Glutamatergic neuron (in vitro differentiated cells): ENCODE measurements around the gene ZPR1. TPM values are rescaled to one million over a fixed set of nuclear protein-coding genes. Genes with fewer than 3 reads are reported as not detected.

Source experiments
- DNase-seq: peaks from one replicate; pipeline ENCODE4 v3.0.0; 2022
- H3K27ac Mint-ChIP-seq: one replicate; pipeline ENCODE4 v1.8.0; 2020; ENCODE audit warnings: mild to moderate bottlenecking, mixed read lengths, inconsistent platforms; ENCODE audit not compliant: unreplicated experiment
- H3K27me3 Mint-ChIP-seq: one replicate; pipeline ENCODE4 v1.8.0; 2020; ENCODE audit warnings: mild to moderate bottlenecking, moderate library complexity, mixed read lengths, inconsistent platforms; ENCODE audit not compliant: unreplicated experiment
- H3K36me3 Mint-ChIP-seq: one replicate; pipeline ENCODE4 v1.8.0; 2020; ENCODE audit warnings: mild to moderate bottlenecking, mixed read lengths, inconsistent platforms; ENCODE audit not compliant: unreplicated experiment
- H3K4me1 Mint-ChIP-seq: one replicate; pipeline ENCODE4 v1.8.0; 2020; ENCODE audit warnings: mild to moderate bottlenecking, low read depth, mixed read lengths, inconsistent platforms; ENCODE audit not compliant: unreplicated experiment
- H3K4me3 Mint-ChIP-seq: one replicate; pipeline ENCODE4 v1.8.0; 2020; ENCODE audit warnings: mild to moderate bottlenecking, mixed read lengths, inconsistent platforms; ENCODE audit not compliant: unreplicated experiment
- H3K9me3 Mint-ChIP-seq: one replicate; pipeline ENCODE4 v1.8.0; 2020; ENCODE audit warnings: mild to moderate bottlenecking, moderate library complexity, mixed read lengths, inconsistent platforms; ENCODE audit not compliant: unreplicated experiment
- total RNA-seq: library from RNA; stranded (reverse); fragmentation: NEBNext Ultra II Directional; extraction: Animal tissue kit (Norgen Biotek cat#: 25700); gene quantifications from one replicate; pipeline ENCODE4 v1.2.1, GENCODE V29; 2021; ENCODE audit not compliant: unreplicated experiment
- TF ChIP-seq, protein P1 (sequence below): fragments of 200-600 bp; sonication (generic); IDR thresholded peaks from one replicate; pipeline ENCODE4 v1.5.0; 2021; ENCODE audit not compliant: partially characterized antibody, unreplicated experiment

ZPR1 gene
- total RNA-seq, 1 donor from 2014 or later = 61.9 TPM

DNA sequence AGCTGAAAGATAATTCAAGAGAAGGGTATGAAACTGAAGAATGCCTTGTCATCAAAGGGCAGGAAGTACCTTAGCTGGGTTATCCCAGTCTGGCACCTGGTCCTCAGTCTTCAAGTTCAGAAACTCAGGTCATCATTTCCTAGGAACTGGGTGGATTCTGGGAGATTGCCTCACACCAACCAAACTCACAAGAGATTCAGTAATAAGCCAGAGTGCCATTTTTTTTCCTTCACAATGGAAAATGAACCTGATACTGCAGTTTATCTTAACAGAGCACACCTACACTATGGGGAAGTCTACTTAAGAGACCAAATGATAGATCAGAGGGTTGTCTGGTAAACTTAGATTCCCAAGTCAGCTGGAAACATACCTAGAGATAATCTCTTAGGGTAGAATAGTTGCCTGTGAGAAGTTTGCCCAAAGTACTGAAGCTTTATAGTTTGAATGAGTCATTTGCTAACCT lies 11.3 kb downstream of the ZPR1 start:
- H3K4me1 Mint-ChIP-seq = peaks cover 10% of the 10 kb centered on the region
- H3K27ac Mint-ChIP-seq = no peak overlapping the region
- no peak overlapping the region for H3K4me3 Mint-ChIP-seq
- no peaks in the 10 kb centered on the region for H3K9me3 Mint-ChIP-seq
- TF ChIP-seq, protein P1, sequence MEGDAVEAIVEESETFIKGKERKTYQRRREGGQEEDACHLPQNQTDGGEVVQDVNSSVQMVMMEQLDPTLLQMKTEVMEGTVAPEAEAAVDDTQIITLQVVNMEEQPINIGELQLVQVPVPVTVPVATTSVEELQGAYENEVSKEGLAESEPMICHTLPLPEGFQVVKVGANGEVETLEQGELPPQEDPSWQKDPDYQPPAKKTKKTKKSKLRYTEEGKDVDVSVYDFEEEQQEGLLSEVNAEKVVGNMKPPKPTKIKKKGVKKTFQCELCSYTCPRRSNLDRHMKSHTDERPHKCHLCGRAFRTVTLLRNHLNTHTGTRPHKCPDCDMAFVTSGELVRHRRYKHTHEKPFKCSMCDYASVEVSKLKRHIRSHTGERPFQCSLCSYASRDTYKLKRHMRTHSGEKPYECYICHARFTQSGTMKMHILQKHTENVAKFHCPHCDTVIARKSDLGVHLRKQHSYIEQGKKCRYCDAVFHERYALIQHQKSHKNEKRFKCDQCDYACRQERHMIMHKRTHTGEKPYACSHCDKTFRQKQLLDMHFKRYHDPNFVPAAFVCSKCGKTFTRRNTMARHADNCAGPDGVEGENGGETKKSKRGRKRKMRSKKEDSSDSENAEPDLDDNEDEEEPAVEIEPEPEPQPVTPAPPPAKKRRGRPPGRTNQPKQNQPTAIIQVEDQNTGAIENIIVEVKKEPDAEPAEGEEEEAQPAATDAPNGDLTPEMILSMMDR = no peak
- H3K36me3 Mint-ChIP-seq = peaks cover 4% of the 10 kb centered on the region
- no peaks in the 10 kb centered on the region for H3K27me3 Mint-ChIP-seq
- DNase-seq = no peak

DNA sequence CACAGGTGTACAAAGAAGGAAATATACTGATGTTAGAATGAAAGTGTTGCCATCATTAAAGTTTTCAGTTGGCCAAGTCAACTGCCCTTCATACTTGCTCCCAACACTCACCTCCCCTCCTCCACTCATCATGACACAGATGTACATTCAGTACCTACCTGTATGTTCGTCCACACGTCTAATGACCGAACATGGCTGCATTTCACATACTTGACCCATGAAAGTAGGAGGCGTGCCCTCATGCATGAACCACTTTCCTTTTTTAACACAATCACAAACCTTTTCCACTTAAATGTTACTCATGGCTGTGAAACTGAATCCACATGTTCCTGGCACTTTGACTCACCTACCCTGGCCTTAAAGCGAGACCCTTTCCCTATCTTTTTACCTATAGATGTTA lies 11.8 kb downstream of the ZPR1 start:
- no peak for DNase-seq
- TF ChIP-seq, protein P1 = no peak
- H3K9me3 Mint-ChIP-seq = no peaks in the 10 kb centered on the region
- H3K27me3 Mint-ChIP-seq = no peaks in the 10 kb centered on the region
- H3K4me1 Mint-ChIP-seq = peaks cover 10% of the 10 kb centered on the region
- H3K27ac Mint-ChIP-seq = no peak overlapping the region
- H3K36me3 Mint-ChIP-seq = peaks cover 4% of the 10 kb centered on the region
- no peak overlapping the region for H3K4me3 Mint-ChIP-seq

DNA sequence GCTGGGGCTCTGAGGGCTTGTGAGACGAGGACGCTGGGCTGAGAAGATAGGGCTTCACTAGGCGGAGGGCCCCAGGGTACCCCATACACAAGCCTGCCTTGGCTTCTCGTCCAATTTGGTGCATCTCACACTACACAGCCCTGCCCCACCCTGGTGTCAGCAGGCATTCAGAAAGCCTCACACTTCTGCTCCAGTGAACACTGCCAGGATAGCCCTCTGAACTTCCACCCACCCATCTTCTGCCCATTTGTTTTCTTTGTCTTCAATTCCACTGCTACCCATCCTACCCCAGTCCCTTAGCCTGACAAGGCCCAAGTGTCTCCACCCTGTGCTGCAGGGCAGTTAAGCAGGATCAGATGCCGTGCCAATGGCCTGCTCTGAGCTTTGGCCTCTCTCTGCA lies 13.2 kb downstream of the ZPR1 start:
- Mint-ChIP-seq H3K27ac (no peak overlapping the region), H3K4me3 (no peak overlapping the region), H3K4me1 (peaks cover 10% of the 10 kb centered on the region), H3K27me3 (no peaks in the 10 kb centered on the region), H3K9me3 (no peaks in the 10 kb centered on the region), H3K36me3 (peaks cover 4% of the 10 kb centered on the region)
- TF ChIP-seq, protein P1 = no peak
- DNase-seq = no peak

DNA sequence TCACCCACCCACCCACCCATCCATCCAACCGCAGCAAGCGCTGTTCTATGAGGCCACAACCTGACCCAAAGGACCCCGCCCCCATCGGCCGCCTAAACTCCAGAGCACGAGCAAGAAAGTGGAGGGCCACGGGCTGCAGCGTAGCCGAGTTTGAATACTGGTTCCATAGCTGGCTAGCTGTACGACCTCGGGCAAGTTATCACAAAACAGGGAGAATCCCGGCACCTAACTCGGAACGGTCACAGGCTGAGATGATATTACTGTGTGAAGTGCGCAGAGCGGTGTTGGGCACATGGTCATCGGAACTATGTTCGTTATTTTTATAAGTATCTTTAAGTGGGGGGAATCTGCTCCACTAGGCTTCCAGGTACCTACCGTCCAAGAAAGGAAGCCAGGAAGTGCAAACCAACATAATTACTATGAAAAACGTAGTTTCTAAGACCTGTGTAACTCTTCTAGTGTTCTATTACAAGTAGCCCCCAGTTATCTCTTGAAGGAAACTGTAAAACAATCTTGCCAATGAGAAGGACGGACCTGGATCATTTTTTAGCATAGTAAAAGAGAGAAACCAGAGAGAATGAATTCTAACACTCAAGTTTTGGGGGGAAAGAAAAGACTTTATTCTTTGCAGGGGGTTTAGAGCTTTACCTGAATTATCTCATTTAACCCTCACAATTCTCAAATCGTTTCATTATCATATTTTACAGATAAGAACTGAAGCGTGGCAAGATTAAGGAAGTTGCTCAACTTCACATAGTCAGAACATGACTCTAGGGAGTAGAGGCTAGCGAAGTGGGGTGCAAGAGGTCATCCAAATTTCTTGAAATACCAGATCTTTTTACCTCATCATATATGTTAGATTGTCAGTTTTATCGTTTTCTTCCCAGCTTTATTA lies 14.4 kb downstream of the ZPR1 start:
- peak overlapping the region; percentile 97 for H3K4me3 Mint-ChIP-seq
- H3K9me3 Mint-ChIP-seq = no peaks in the 10 kb centered on the region
- peaks cover 10% of the 10 kb centered on the region for H3K4me1 Mint-ChIP-seq
- no peaks in the 10 kb centered on the region for H3K27me3 Mint-ChIP-seq
- no peak overlapping the region for H3K27ac Mint-ChIP-seq
- TF ChIP-seq, protein P1 = no peak
- no peaks in the 10 kb centered on the region for H3K36me3 Mint-ChIP-seq
- DNase-seq = no peak
